Mesodermal cell (in vitro differentiated cells): Measurements from ENCODE around the gene RALGPS1.

Experiments
- H3K27ac ChIP-seq: 2 replicates; pipeline ENCODE4 v1.7.0; 2013; ENCODE audit warnings: mild to moderate bottlenecking, low read depth, low read length, moderate library complexity; ENCODE audit not compliant: severe bottlenecking
- H3K36me3 ChIP-seq: 2 replicates; pipeline ENCODE4 v1.7.1; 2013; ENCODE audit warnings: mild to moderate bottlenecking, low read length, moderate library complexity; ENCODE audit not compliant: control insufficient read depth, insufficient read depth
- H3K4me1 ChIP-seq: one replicate; pipeline ENCODE4 v1.7.1; 2013; ENCODE audit warnings: mild to moderate bottlenecking, low read length; ENCODE audit not compliant: insufficient read depth, control insufficient read depth, poor library complexity, severe bottlenecking
- H3K4me3 ChIP-seq: 2 replicates; pipeline ENCODE4 v1.7.0; 2013; ENCODE audit warnings: low read length, control low read depth, mild to moderate bottlenecking; ENCODE audit not compliant: insufficient read depth, poor library complexity, severe bottlenecking; ENCODE audit errors: extremely low read depth
- H3K9me3 ChIP-seq: 2 replicates; pipeline ENCODE4 v1.7.1; 2013; ENCODE audit warnings: mild to moderate bottlenecking, low read length, moderate library complexity; ENCODE audit not compliant: control insufficient read depth
- WGBS, 2 experiments: methylation state at CpG; one replicate each; pipeline ENCODE4 v1.1.5; 2013; ENCODE audit warnings: missing lambda C conversion rate in 2 of 2; ENCODE audit not compliant: insufficient coverage in 2 of 2; 5-methylcytosine and 5-hydroxymethylcytosine counted together

The RALGPS1 gene

DNA sequence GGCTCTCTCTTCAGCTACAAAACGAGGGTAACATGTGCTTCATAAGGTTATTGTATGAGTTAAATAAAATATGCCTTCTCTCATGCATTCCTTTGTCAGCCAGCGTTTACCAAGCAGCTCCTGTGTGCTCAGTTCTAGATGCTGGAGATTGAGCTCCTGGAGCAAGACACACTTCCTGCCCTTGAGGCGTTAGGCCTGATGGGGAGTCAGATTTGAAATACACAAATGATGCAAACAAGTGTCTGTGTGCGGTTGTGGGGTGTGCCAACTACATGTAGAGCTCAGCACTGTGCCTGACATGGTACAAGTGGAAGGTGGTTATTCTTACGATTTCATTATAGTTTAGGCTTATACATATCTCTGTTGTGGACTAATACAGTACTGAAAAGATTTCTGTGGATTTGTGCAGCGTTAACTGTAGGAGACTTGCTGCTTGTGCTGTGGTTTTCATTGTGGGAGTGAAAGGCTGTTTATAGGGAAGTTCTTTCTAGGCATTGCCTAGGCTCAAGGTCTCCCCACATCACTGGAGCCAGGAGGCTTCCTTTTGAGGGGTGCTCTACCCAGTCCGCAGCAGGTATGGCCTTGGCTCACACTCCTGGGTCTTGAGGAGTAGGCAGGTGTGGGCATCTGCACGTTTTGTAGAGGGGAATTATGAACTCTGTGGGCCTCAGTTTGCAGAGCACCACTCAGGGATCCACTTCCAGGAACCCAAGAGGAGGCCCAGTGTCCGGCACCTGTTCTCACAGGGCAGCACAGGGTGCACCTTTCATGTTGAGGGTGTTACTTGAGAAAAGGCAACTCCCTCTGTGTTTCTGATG, 247.7 kb downstream of the RALGPS1 start:
- Histone ChIP-seq H3K36me3 (no peaks in the 10 kb centered on the region), H3K9me3 (no peaks in the 10 kb centered on the region), H3K4me3 (no peak overlapping the region), H3K27ac (no peak overlapping the region), H3K4me1 (peaks cover 13% of the 10 kb centered on the region)
- WGBS, 2 experiments: 74 to 88% methylated on average over 6 of the region's 9 CpGs

DNA sequence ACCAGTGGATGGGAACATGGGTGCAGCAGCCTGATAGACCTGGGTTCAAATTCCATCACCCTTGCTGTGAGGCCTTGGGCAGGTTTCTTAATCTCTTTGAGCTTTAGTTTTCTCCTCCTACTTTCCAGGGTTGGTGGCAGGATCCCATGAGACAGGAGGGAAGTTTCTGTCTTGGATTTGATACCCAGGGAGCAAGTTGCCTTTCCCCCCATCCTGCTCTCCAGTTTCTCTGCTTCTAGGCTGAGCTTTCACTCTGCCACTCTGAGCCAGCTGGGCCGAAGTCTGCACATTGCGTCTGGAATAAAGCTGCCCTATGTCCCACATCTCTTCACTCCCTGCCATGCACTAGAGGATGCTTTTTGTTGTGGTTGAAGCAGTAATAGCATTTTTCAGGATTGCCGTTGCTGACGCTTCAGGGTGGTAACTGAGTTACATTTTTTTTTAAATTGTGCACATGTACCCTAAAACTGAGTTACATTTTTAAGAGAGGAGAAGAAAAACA, 248.3 kb downstream of the RALGPS1 start:
- Histone ChIP-seq H3K4me3 (no peak overlapping the region), H3K9me3 (no peaks in the 10 kb centered on the region), H3K36me3 (no peaks in the 10 kb centered on the region), H3K27ac (peak overlapping the region; percentile 47), H3K4me1 (peaks cover 13% of the 10 kb centered on the region)
- no CpG with 5 or more reads among the region's 4 CpGs for WGBS, 2 experiments

DNA sequence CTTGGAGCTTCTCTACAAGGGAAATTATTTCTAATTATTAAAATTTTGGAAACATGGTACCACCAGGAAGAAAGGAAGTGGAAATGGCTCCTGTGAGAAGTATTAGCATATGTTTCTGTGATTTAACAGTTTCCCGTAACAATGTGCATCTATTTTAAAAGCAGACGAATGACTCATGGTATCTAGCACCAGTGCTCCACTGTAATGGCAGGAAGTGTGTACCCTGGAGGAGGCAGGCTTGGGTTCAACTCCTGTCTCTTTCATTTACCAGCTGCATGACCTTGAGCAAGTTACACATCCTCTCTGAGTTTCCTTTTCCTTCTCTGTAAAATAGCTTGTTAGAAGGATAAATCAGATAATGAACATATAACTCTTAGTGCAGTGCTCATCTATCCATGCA, 248.8 kb downstream of the RALGPS1 start:
- H3K27ac ChIP-seq: peak overlapping the region; percentile 47

DNA sequence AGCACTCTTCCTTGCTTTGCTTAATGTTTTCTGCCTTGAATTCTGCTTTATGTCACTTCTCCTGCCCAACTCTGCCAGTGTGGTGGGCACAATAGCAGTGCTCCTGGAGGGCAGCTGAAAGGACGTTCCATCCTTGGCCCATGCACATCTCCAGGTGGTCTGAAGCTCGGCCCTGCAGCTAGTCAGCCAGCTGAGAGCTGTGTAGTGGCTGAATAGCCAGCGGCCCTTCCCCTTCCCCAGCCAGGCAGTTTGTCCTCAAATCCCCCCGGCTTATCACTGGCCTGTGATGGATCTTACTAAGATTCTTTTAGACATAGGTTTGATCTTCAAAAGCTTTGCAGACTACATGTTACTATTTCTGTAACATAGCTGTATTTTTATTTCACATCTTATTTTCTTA, 250.5 kb downstream of the RALGPS1 start:
- H3K9me3 ChIP-seq: no peaks in the 10 kb centered on the region
- H3K27ac ChIP-seq: no peak overlapping the region
- WGBS, 2 experiments: 49 to 68% methylated on average over 3 of the region's 4 CpGs
- H3K4me1 ChIP-seq: peaks cover 13% of the 10 kb centered on the region
- H3K36me3 ChIP-seq: no peaks in the 10 kb centered on the region
- no peak overlapping the region for H3K4me3 ChIP-seq

More for the DNA sequence above, 248.8 kb downstream of the RALGPS1 start:
- Histone ChIP-seq H3K36me3 (no peaks in the 10 kb centered on the region), H3K4me1 (peaks cover 13% of the 10 kb centered on the region), H3K9me3 (no peaks in the 10 kb centered on the region), H3K4me3 (no peak overlapping the region)
- WGBS, 2 experiments: 43% methylated on average over 1 of the region's 2 CpGs; no CpG with 5 or more reads in 1 of the 2 experiments

DNA sequence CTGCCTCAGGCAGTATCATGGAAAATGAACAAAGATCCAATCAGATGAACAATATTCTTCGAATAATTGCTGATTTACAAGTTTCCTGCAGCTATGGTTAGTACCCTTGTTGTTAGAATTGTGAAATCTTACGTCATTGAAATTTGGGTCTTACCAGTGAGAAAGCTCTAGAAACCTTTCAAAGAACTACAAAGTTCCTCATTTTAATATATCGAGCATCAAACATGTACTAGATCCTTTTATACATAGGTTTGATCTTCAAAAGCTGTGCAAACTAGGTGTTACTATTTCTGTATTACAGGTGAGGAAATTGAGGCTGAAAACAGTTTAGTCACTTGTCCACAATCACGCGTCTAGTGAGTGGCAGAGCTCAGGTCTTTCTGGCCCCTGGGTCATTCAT, 251.5 kb downstream of the RALGPS1 start:
- no peaks in the 10 kb centered on the region for H3K9me3 ChIP-seq
- H3K4me3 ChIP-seq: no peak overlapping the region
- 91 to 96% methylated on average over 2 to 3 of the region's 5 CpGs for WGBS, 2 experiments
- H3K4me1 ChIP-seq: peaks cover 13% of the 10 kb centered on the region
- no peak overlapping the region for H3K27ac ChIP-seq
- H3K36me3 ChIP-seq: no peaks in the 10 kb centered on the region

DNA sequence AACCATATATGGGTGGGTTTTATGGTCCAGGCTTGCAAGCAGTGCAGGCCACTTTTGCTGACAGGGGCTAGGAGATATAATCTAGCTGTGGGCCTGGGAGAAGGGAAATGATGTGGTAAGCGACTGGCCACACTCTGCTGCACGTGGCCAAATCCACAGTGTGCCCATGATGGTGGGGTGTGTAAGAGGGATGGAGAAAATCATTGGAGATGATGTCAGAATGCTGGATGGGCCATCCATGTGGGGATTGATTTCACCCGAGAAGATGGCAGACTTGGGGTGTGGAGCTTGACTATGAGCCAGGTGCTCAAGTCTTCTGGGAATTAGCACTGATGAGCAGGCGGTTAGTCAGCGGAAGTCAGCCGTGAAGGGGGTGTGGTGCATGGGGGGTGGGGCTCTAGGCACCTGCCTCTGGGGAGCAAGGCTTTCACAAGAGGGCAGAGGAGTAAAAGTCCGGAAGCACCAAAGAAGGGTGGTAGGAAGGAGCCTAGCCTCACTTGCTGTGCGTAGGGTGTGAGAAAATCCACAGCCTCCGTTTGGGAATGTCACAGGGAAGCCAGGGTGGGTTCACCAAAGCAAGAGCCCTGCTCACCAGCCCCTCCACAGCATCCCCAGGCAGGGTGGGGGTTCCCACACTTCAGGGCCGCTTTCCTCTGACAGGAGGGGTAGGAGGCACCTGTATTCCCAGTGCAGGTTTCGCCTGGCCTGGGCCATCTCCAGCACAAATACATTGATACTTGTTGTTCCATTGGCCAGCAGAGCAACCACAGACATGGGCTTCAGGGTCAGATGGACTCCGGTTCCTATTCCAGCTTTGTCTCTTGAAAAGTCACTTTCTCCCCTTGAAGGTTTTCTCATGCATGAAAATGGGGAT, 252.3 kb downstream of the RALGPS1 start:
- H3K36me3 ChIP-seq: no peaks in the 10 kb centered on the region
- WGBS, 2 experiments: 86 to 98% methylated on average over 7 to 11 of the region's 12 CpGs
- H3K4me1 ChIP-seq: peaks cover 10% of the 10 kb centered on the region
- no peaks in the 10 kb centered on the region for H3K9me3 ChIP-seq
- H3K4me3 ChIP-seq: no peak overlapping the region
- H3K27ac ChIP-seq: no peak overlapping the region

DNA sequence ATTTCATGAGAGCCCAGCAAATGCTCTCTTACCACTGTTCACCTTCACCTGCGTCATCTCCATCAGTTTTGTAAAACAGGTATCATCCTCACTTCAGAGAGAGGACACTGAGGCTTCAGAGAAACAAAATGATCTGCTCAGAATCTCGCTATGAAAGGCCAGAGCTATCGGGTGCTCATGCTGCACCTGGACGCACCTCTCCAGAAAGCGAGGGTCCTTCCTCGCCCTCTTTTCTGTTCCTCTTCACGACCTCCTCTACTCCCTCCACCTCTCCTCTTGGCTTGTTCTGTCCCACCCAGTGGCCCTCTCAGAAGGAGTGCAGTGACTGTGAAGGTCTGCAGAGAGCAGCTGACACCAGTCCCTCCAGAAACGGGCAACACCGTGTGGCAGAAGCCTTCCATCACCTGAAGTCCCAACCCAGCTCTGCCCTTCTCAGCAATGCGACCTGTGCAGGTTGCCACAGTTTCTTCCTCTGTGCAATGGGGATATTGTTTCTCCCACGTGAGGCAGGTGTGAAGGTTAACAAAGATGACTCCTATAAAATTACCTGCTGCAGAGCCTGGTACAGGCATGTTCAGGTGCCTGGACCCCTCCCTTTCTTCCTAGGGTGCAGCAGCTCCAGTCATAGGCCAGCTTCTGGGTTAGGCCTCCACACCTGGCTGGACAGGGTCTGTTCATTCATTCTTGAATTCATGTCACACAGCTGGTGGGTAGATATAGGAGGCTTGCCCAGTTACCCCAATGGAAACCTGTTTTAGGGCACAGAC, 253.2 kb downstream of the RALGPS1 start:
- 81 to 95% methylated on average over 6 to 8 of the region's 11 CpGs for WGBS, 2 experiments
- peaks cover 3% of the 10 kb centered on the region for H3K4me1 ChIP-seq
- H3K9me3 ChIP-seq: no peaks in the 10 kb centered on the region
- no peak overlapping the region for H3K4me3 ChIP-seq
- no peaks in the 10 kb centered on the region for H3K36me3 ChIP-seq
- H3K27ac ChIP-seq: no peak overlapping the region

DNA sequence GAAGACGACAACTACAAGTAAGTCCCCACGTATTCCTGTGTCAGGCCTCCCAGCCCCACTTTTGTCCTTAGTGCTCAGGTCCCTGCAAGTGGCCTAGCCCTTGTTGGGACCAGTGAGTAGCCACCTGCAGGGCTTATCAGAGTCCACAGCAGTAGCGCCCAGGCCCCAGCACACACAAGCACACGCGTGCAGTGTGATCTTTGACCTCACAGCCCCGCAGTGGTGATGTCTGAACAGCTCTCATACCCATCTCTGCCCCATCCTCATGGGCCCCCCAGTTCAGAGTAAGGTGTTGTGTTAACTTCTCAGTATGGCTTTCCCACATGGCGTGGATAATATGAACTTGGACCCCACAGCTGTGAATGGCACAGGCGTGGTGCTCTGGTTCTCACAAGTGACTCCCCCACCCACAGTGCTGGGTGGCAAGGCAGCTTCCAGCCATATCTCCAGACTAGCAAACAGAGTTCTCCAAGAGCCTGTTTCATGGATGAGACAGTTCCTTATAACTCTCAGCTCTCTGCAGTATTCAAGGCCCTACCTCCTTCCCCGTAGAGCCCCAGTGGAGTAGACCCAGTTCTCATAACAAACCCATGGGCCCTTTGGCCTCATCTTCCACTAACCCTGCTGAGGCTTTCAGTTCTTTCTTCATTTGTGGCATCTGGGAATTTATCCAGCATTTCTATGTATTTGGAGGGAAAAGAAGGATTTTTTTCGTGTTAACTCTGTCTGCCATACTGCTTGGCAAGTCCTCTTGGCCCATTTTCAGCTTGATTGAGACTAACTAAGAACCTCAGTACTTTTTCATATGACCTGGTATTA, 254.4 kb downstream of the RALGPS1 start:
- no peak overlapping the region for H3K4me3 ChIP-seq
- no peak overlapping the region for H3K27ac ChIP-seq
- no peaks in the 10 kb centered on the region for H3K9me3 ChIP-seq
- H3K36me3 ChIP-seq: no peaks in the 10 kb centered on the region
- 85 to 94% methylated on average over 7 of the region's 10 CpGs for WGBS, 2 experiments
- peaks cover 3% of the 10 kb centered on the region for H3K4me1 ChIP-seq

DNA sequence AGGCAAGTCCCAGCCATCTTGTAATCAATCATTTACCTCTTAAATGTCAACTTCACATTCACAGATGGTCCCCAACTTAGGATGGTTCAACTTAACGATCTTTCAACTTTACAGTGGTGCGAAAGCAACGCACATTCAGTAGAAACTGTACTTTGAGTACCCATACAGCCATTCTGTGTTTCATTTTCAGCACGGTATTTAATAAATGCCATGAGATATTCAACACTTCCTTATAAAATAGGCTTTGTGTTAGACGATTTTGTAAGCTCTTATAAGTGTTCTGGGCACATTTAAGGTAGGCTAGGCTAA, 254.9 kb downstream of the RALGPS1 start:
- WGBS, 2 experiments: 92 to 100% methylated on average over 2 to 3 of the region's 5 CpGs
- Histone ChIP-seq H3K9me3 (no peaks in the 10 kb centered on the region), H3K4me1 (peaks cover 3% of the 10 kb centered on the region), H3K4me3 (no peak overlapping the region), H3K27ac (no peak overlapping the region), H3K36me3 (no peaks in the 10 kb centered on the region)

DNA sequence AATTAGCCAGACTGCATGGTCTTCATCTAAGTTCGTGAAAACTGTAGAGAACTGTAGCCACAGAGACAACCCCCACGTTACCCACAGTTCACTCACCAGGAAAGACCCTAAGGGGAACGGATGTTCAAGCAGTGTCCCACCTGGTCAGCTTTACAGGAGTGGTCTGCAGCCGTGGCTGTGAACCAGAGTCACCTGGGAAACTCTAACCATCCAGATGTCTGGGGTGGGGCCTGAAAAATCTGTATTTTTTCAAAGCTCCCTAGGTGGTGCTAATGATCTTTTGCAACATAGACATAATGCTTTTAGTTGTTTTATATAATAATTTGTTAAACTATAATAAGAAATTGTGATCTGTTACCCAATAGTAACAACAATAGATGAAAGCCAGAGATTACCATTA, 255.5 kb downstream of the RALGPS1 start:
- no peaks in the 10 kb centered on the region for H3K36me3 ChIP-seq
- H3K9me3 ChIP-seq: no peaks in the 10 kb centered on the region
- WGBS, 2 experiments: 87 to 90% methylated on average over 3 of the region's 4 CpGs
- no peak overlapping the region for H3K4me3 ChIP-seq
- peaks cover 3% of the 10 kb centered on the region for H3K4me1 ChIP-seq
- no peak overlapping the region for H3K27ac ChIP-seq
